ENCODE data around the gene AP3D1. TPM values are rescaled to one million over a fixed set of nuclear protein-coding genes. Genes with fewer than 3 reads are reported as not detected.

The AP3D1 gene
- total and polyA plus RNA-seq, 2 donors = 32.5 to 80.1 TPM

GRCh38 chr19:2101417-2102335 is 49.7 kb downstream of the AP3D1 start:
- 98% methylated on average over 45 of the region's 45 CpGs for WGBS
- peaks cover 8 to 10% of the 10 kb centered on the region in 2 donors for H3K4me1 ChIP-seq (ENCODE audit: control insufficient read depth in 2 of 2, insufficient read depth in 2 of 2, low read length in 2 of 2)
- DNase-seq (ENCODE audit: low read depth in 6 of 9, low spot score in 9 of 9) = no peak
- peaks cover 64 to 65% of the 10 kb centered on the region in 2 donors for H3K36me3 ChIP-seq (ENCODE audit: control insufficient read depth in 2 of 2, insufficient read depth in 2 of 2, low read length in 1 of 2)
- no peak overlapping the region for H3K4me3 ChIP-seq (ENCODE audit: low read length in 2 of 2)
- no peak overlapping the region for H3K27ac ChIP-seq (ENCODE audit: low read depth in 1 of 2, low read length in 1 of 2)
- no peaks in the 10 kb centered on the region for H3K27me3 ChIP-seq (ENCODE audit: control insufficient read depth in 2 of 2, insufficient read depth in 1 of 2, low read length in 1 of 2)
- peaks cover 6 to 24% of the 10 kb centered on the region in 2 donors for H3K9me3 ChIP-seq (ENCODE audit: control insufficient read depth in 2 of 2, insufficient read depth in 1 of 2, low read length in 1 of 2)

- Histone ChIP-seq H3K4me1 (ENCODE audit: control insufficient read depth in 2 of 2, insufficient read depth in 2 of 2, low read length in 2 of 2) (peaks cover 8 to 12% of the 10 kb centered on the region in 2 donors), H3K36me3 (ENCODE audit: control insufficient read depth in 2 of 2, insufficient read depth in 2 of 2, low read length in 1 of 2) (peaks cover 54 to 56% of the 10 kb centered on the region in 2 donors), H3K27ac (ENCODE audit: low read depth in 1 of 2, low read length in 1 of 2) (no peak overlapping the region), H3K4me3 (ENCODE audit: low read length in 2 of 2) (no peak overlapping the region), H3K9me3 (ENCODE audit: control insufficient read depth in 2 of 2, insufficient read depth in 1 of 2, low read length in 1 of 2) (peaks cover 4 to 15% of the 10 kb centered on the region in 2 donors), H3K27me3 (ENCODE audit: control insufficient read depth in 2 of 2, insufficient read depth in 1 of 2, low read length in 1 of 2) (no peaks in the 10 kb centered on the region)
- DNase-seq (ENCODE audit: low read depth in 6 of 9, low spot score in 9 of 9) = no peak
- 97% methylated on average over 11 of the region's 11 CpGs for WGBS
These were observed 50.7 kb downstream of the AP3D1 start for GRCh38 chr19:2100719-2101061.

GRCh38 chr19:2099937-2100718 is 51.2 kb downstream of the AP3D1 start:
- Histone ChIP-seq H3K9me3 (ENCODE audit: control insufficient read depth in 2 of 2, insufficient read depth in 1 of 2, low read length in 1 of 2) (peaks cover 2 to 9% of the 10 kb centered on the region in 2 donors), H3K4me1 (ENCODE audit: control insufficient read depth in 2 of 2, insufficient read depth in 2 of 2, low read length in 2 of 2) (peaks cover 9 to 18% of the 10 kb centered on the region in 2 donors), H3K36me3 (ENCODE audit: control insufficient read depth in 2 of 2, insufficient read depth in 2 of 2, low read length in 1 of 2) (peaks cover 50 to 52% of the 10 kb centered on the region in 2 donors), H3K27me3 (ENCODE audit: control insufficient read depth in 2 of 2, insufficient read depth in 1 of 2, low read length in 1 of 2) (no peaks in the 10 kb centered on the region), H3K27ac (ENCODE audit: low read depth in 1 of 2, low read length in 1 of 2) (no peak overlapping the region), H3K4me3 (ENCODE audit: low read length in 2 of 2) (no peak overlapping the region)
- DNase-seq (ENCODE audit: low read depth in 6 of 9, low spot score in 9 of 9) = no peak
- WGBS = 98% methylated on average over 39 of the region's 39 CpGs

GRCh38 chr19:2099054-2099501 is 52.3 kb downstream of the AP3D1 start:
- Histone ChIP-seq H3K27me3 (ENCODE audit: control insufficient read depth in 2 of 2, insufficient read depth in 1 of 2, low read length in 1 of 2) (no peaks in the 10 kb centered on the region), H3K4me1 (ENCODE audit: control insufficient read depth in 2 of 2, insufficient read depth in 2 of 2, low read length in 2 of 2) (peaks cover 19 to 28% of the 10 kb centered on the region in 2 donors), H3K27ac (ENCODE audit: low read depth in 1 of 2, low read length in 1 of 2) (no peak overlapping the region), H3K36me3 (ENCODE audit: control insufficient read depth in 2 of 2, insufficient read depth in 2 of 2, low read length in 1 of 2) (peaks cover 41% of the 10 kb centered on the region in 2 donors), H3K9me3 (ENCODE audit: control insufficient read depth in 2 of 2, insufficient read depth in 1 of 2, low read length in 1 of 2) (no peaks in the 10 kb centered on the region), H3K4me3 (ENCODE audit: low read length in 2 of 2) (no peak overlapping the region)
- WGBS = 94% methylated on average over 16 of the region's 16 CpGs
- no peak for DNase-seq (ENCODE audit: low read depth in 6 of 9, low spot score in 9 of 9)

GRCh38 chr19:2097886-2098327 is 53.5 kb downstream of the AP3D1 start:
- Histone ChIP-seq H3K27me3 (ENCODE audit: control insufficient read depth in 2 of 2, insufficient read depth in 1 of 2, low read length in 1 of 2) (no peaks in the 10 kb centered on the region), H3K9me3 (ENCODE audit: control insufficient read depth in 2 of 2, insufficient read depth in 1 of 2, low read length in 1 of 2) (no peaks in the 10 kb centered on the region), H3K36me3 (ENCODE audit: control insufficient read depth in 2 of 2, insufficient read depth in 2 of 2, low read length in 1 of 2) (peaks cover 37 to 42% of the 10 kb centered on the region in 2 donors), H3K4me3 (ENCODE audit: low read length in 2 of 2) (no peak overlapping the region), H3K4me1 (ENCODE audit: control insufficient read depth in 2 of 2, insufficient read depth in 2 of 2, low read length in 2 of 2) (peaks cover 24 to 40% of the 10 kb centered on the region in 2 donors), H3K27ac (ENCODE audit: low read depth in 1 of 2, low read length in 1 of 2) (no peak overlapping the region)
- no peak for DNase-seq (ENCODE audit: low read depth in 6 of 9, low spot score in 9 of 9)
- 95% methylated on average over 23 of the region's 23 CpGs for WGBS

- Histone ChIP-seq H3K4me3 (ENCODE audit: low read length in 2 of 2) (peak overlapping the region; percentile 48 to 86), H3K4me1 (ENCODE audit: control insufficient read depth in 2 of 2, insufficient read depth in 2 of 2, low read length in 2 of 2) (peaks cover 26 to 45% of the 10 kb centered on the region in 2 donors), H3K36me3 (ENCODE audit: control insufficient read depth in 2 of 2, insufficient read depth in 2 of 2, low read length in 1 of 2) (peaks cover 39 to 40% of the 10 kb centered on the region in 2 donors), H3K9me3 (ENCODE audit: control insufficient read depth in 2 of 2, insufficient read depth in 1 of 2, low read length in 1 of 2) (no peaks in the 10 kb centered on the region), H3K27me3 (ENCODE audit: control insufficient read depth in 2 of 2, insufficient read depth in 1 of 2, low read length in 1 of 2) (no peaks in the 10 kb centered on the region), H3K27ac (ENCODE audit: low read depth in 1 of 2, low read length in 1 of 2) (peak overlapping the region; percentile 46 to 75)
- 30% methylated on average over 30 of the region's 30 CpGs for WGBS
- DNase-seq (ENCODE audit: low read depth in 6 of 9, low spot score in 9 of 9) = peak in 1 of 9 donors; percentile 39
These were observed 54.0 kb downstream of the AP3D1 start for GRCh38 chr19:2097203-2097885.

GRCh38 chr19:2096480-2097202 is 54.7 kb downstream of the AP3D1 start, which contains the start of gene IZUMO4:
Gene IZUMO4 (plus strand): TSS chr19:2096915. CDS start chr19:2096946, 31 bp downstream.
- H3K4me1 ChIP-seq (ENCODE audit: control insufficient read depth in 2 of 2, insufficient read depth in 2 of 2, low read length in 2 of 2) = peaks cover 29 to 49% of the 10 kb centered on the region in 2 donors
- H3K27me3 ChIP-seq (ENCODE audit: control insufficient read depth in 2 of 2, insufficient read depth in 1 of 2, low read length in 1 of 2) = no peaks in the 10 kb centered on the region
- peak within 1 kb of the TSS; percentile 83 to 91 for H3K27ac ChIP-seq (ENCODE audit: low read depth in 1 of 2, low read length in 1 of 2)
- peak; percentile 80 to 98 (median 97) for DNase-seq (ENCODE audit: low read depth in 6 of 9, low spot score in 9 of 9)
- H3K9me3 ChIP-seq (ENCODE audit: control insufficient read depth in 2 of 2, insufficient read depth in 1 of 2, low read length in 1 of 2) = no peaks in the 10 kb centered on the region
- peaks cover 33 to 34% of the 10 kb centered on the region in 2 donors for H3K36me3 ChIP-seq (ENCODE audit: control insufficient read depth in 2 of 2, insufficient read depth in 2 of 2, low read length in 1 of 2)
- under 1% methylated on average over 69 of the region's 70 CpGs for WGBS
- H3K4me3 ChIP-seq (ENCODE audit: low read length in 2 of 2) = peak within 1 kb of the TSS; percentile 71 to 86

- peak within 1 kb of the TSS; percentile 83 to 91 for H3K27ac ChIP-seq (ENCODE audit: low read depth in 1 of 2, low read length in 1 of 2)
- H3K36me3 ChIP-seq (ENCODE audit: control insufficient read depth in 2 of 2, insufficient read depth in 2 of 2, low read length in 1 of 2) = peaks cover 28 to 29% of the 10 kb centered on the region in 2 donors
- peaks cover 29 to 52% of the 10 kb centered on the region in 2 donors for H3K4me1 ChIP-seq (ENCODE audit: control insufficient read depth in 2 of 2, insufficient read depth in 2 of 2, low read length in 2 of 2)
- H3K9me3 ChIP-seq (ENCODE audit: control insufficient read depth in 2 of 2, insufficient read depth in 1 of 2, low read length in 1 of 2) = no peaks in the 10 kb centered on the region
- H3K27me3 ChIP-seq (ENCODE audit: control insufficient read depth in 2 of 2, insufficient read depth in 1 of 2, low read length in 1 of 2) = no peaks in the 10 kb centered on the region
- under 1% methylated on average over 56 of the region's 56 CpGs for WGBS
- H3K4me3 ChIP-seq (ENCODE audit: low read length in 2 of 2) = peak within 1 kb of the TSS; percentile 71 to 86
- DNase-seq (ENCODE audit: low read depth in 6 of 9, low spot score in 9 of 9) = peak in 4 of 9 donors; percentile 65 to 96 (median 79)
These were observed 55.3 kb downstream of the AP3D1 start, which contains the start of gene MOB3A for GRCh38 chr19:2096034-2096479. Gene MOB3A (minus strand): TSS chr19:2096326. CDS start chr19:2078560, 17,766 bp downstream.
